Neural cell (in vitro differentiated cells): ENCODE measurements around the gene CCDC86. TPM values are rescaled to one million over a fixed set of nuclear protein-coding genes. Genes with fewer than 3 reads are reported as not detected.
A peak's percentile ranks its signal among the peaks of the same experiment; 100 is the strongest.

Experiments
- H2AFZ ChIP-seq: fragments of 200-600, 300-800 bp; sonication (generic), shearing (Covaris generic); 2 replicates; pipeline ENCODE4 v1.6.0; 2014; ENCODE audit warnings: low read depth, mild to moderate bottlenecking, antibody characterized with exemption, low read length, moderate library complexity
- H3F3A ChIP-seq: fragments of 200-600 bp; shearing (Covaris generic); 2 replicates; pipeline ENCODE4 v1.6.1; 2016; ENCODE audit warnings: mild to moderate bottlenecking, moderate library complexity, mixed read lengths, antibody characterized with exemption, low read length; ENCODE audit not compliant: insufficient read depth, poor library complexity, severe bottlenecking
- H3K27ac ChIP-seq: fragments of 200-600, 300-800 bp; sonication (generic), shearing (Covaris generic); 2 replicates; pipeline ENCODE4 v1.5.1; 2014; ENCODE audit warnings: mild to moderate bottlenecking, low read length, moderate library complexity
- H3K27me3 ChIP-seq: fragments of 300-800, 200-600 bp; sonication (generic), shearing (Covaris generic); 2 replicates; pipeline ENCODE4 v1.6.0; 2014; ENCODE audit warnings: mild to moderate bottlenecking, low read depth, low read length, moderate library complexity; ENCODE audit not compliant: insufficient read depth
- H3K36me3 ChIP-seq: fragments of 300-800, 200-600 bp; sonication (generic), shearing (Covaris generic); 2 replicates; pipeline ENCODE4 v1.5.1; 2014; ENCODE audit warnings: mild to moderate bottlenecking, antibody characterized with exemption, low read length, moderate library complexity; ENCODE audit not compliant: insufficient read depth
- H3K4me2 ChIP-seq: fragments of 300-800, 200-600 bp; sonication (generic), shearing (Covaris generic); 2 replicates; pipeline ENCODE4 v1.6.0; 2014; ENCODE audit warnings: mild to moderate bottlenecking, low read length
- H3K4me3 ChIP-seq: fragments of 300-800, 200-600 bp; sonication (generic), shearing (Covaris generic); 2 replicates; pipeline ENCODE4 v1.5.1; 2014; ENCODE audit warnings: mild to moderate bottlenecking, low read length, moderate library complexity
- H3K79me2 ChIP-seq: fragments of 200-600 bp; shearing (Covaris generic); replicated peaks from 2 replicates; pipeline ENCODE4 v1.6.0; 2014; ENCODE audit warnings: mild to moderate bottlenecking, low read length, moderate library complexity; ENCODE audit not compliant: insufficient read depth
- H3K9ac ChIP-seq: fragments of 300-800, 200-600 bp; sonication (generic), shearing (Covaris generic); 2 replicates; pipeline ENCODE4 v1.6.1; 2016; ENCODE audit warnings: mild to moderate bottlenecking, low read length, mixed read lengths
- H3K9me2 ChIP-seq: fragments of 200-600 bp; shearing (Covaris generic); 2 replicates; pipeline ENCODE4 v1.6.1; 2016; ENCODE audit warnings: mild to moderate bottlenecking, low read length, mixed read lengths; ENCODE audit not compliant: insufficient read depth
- H3K9me3 ChIP-seq: fragments of 200-600, 300-800 bp; sonication (generic), shearing (Covaris generic); 2 replicates; pipeline ENCODE4 v1.6.1; 2016; ENCODE audit warnings: mild to moderate bottlenecking, mixed run types, low read length, moderate library complexity, mixed read lengths
- H4K20me1 ChIP-seq: fragments of 200-600 bp; shearing (Covaris generic); 2 replicates; pipeline ENCODE4 v1.6.1; 2016; ENCODE audit warnings: mild to moderate bottlenecking, mixed run types; ENCODE audit not compliant: insufficient read depth
- CTCF ChIP-seq: fragments of 450-650 bp; IDR thresholded peaks from 2 replicates; pipeline ENCODE4 v1.5.1; 2014; ENCODE audit warnings: antibody characterized with exemption, mild to moderate bottlenecking, moderate library complexity; ENCODE audit not compliant: poor library complexity, severe bottlenecking
- EP300 ChIP-seq: fragments of 450-650 bp; conservative IDR thresholded peaks from 2 replicates; pipeline ENCODE4 v1.6.1; 2014; ENCODE audit warnings: antibody characterized with exemption, mild to moderate bottlenecking, moderate library complexity; ENCODE audit not compliant: poor library complexity, severe bottlenecking
- EZH2 ChIP-seq: fragments of 200-600, 300-800 bp; shearing (Covaris generic), sonication (generic); IDR thresholded peaks from 2 replicates; pipeline ENCODE4 v1.6.1; 2014; ENCODE audit warnings: antibody characterized with exemption, low read length, borderline replicate concordance, mild to moderate bottlenecking; ENCODE audit not compliant: insufficient read depth, poor library complexity, severe bottlenecking
- MXI1 ChIP-seq: fragments of 450-650 bp; conservative IDR thresholded peaks from 2 replicates; pipeline ENCODE4 v1.6.1; 2014; ENCODE audit warnings: antibody characterized with exemption, mild to moderate bottlenecking; ENCODE audit not compliant: poor library complexity, severe bottlenecking
- POLR2AphosphoS5 ChIP-seq: IDR thresholded peaks from 2 replicates; pipeline ENCODE4 v1.6.1; 2012
- RAD21 ChIP-seq: fragments of 450-650 bp; conservative IDR thresholded peaks from 2 replicates; pipeline ENCODE4 v1.6.1; 2014; ENCODE audit warnings: antibody characterized with exemption, mild to moderate bottlenecking, moderate library complexity
- REST ChIP-seq: IDR thresholded peaks from 2 replicates; pipeline ENCODE4 v1.6.1; 2012; ENCODE audit warnings: borderline replicate concordance
- SMC3 ChIP-seq: fragments of 450-650 bp; conservative IDR thresholded peaks from 2 replicates; pipeline ENCODE4 v1.6.1; 2014; ENCODE audit warnings: antibody characterized with exemption, mild to moderate bottlenecking, moderate library complexity; ENCODE audit not compliant: poor library complexity
- TAF1 ChIP-seq: IDR thresholded peaks from 2 replicates; pipeline ENCODE4 v1.6.1; 2012; ENCODE audit warnings: low read depth
- polyA plus RNA-seq: library from polyadenylated mRNA; depleted of rRNA; stranded (reverse); fragments of >200 nt; gene quantifications from 2 replicates; pipeline ENCODE4 v1.2.3, GENCODE V29; 2014

Gene CCDC86
- polyA plus RNA-seq, 1 donor from 2014 or later, result 0.16 TPM

- no peak for TF ChIP-seq TAF1
- TF ChIP-seq POLR2AphosphoS5, result no peak
- no peak for TF ChIP-seq EP300
- TF ChIP-seq EZH2, result no peak
- TF ChIP-seq REST, result no peak
- TF ChIP-seq CTCF, result peak; percentile 76
- peak; percentile 82 for TF ChIP-seq RAD21
- no peak for TF ChIP-seq MXI1
- peak; percentile 85 for TF ChIP-seq SMC3
- H3K9ac ChIP-seq, result no peak overlapping the region
- H3K9me2 ChIP-seq, result no peaks in the 10 kb centered on the region
These were observed 45.6 kb downstream of the CCDC86 start for GRCh38 chr11:60887556-60887955.

GRCh38 chr11:60889869-60890311 lies 48.0 kb downstream of the CCDC86 start:
- Histone ChIP-seq H3K79me2 (no peaks in the 10 kb centered on the region), H3K36me3 (no peaks in the 10 kb centered on the region), H3K9me3 (no peaks in the 10 kb centered on the region), H3K4me3 (no peak overlapping the region), H3F3A (no peaks in the 10 kb centered on the region), H3K9ac (no peak overlapping the region), H3K9me2 (no peaks in the 10 kb centered on the region), H3K27ac (no peak overlapping the region), H2AFZ (no peak overlapping the region), H3K4me2 (no peak overlapping the region), H3K27me3 (no peaks in the 10 kb centered on the region), H4K20me1 (no peaks in the 10 kb centered on the region)
- no peak for TF ChIP-seq MXI1
- TF ChIP-seq REST, result no peak
- TF ChIP-seq CTCF, result no peak
- no peak for TF ChIP-seq RAD21
- no peak for TF ChIP-seq SMC3

More at GRCh38 chr11:60887556-60887955, 45.6 kb downstream of the CCDC86 start:
- Histone ChIP-seq H3K4me2 (no peak overlapping the region), H2AFZ (no peak overlapping the region), H3K36me3 (no peaks in the 10 kb centered on the region), H3K79me2 (no peaks in the 10 kb centered on the region), H3K27ac (no peak overlapping the region), H3F3A (no peaks in the 10 kb centered on the region), H3K27me3 (no peaks in the 10 kb centered on the region), H3K4me3 (no peak overlapping the region), H3K9me3 (no peaks in the 10 kb centered on the region), H4K20me1 (no peaks in the 10 kb centered on the region)
